Measurements from ENCODE around the gene ZNF318. TPM values are rescaled to one million over a fixed set of nuclear protein-coding genes. Genes with fewer than 3 reads are reported as not detected.

The ZNF318 gene
- total RNA-seq, 1 donor from 2014 or later, result 23.2 TPM

GRCh38 chr6:43368259-43369160, 937 bp downstream of the ZNF318 start:
- TF ChIP-seq CTCF (IDR thresholded peaks at IDR 0.05; ENCODE audit: unreplicated experiment), result peak; percentile 5

GRCh38 chr6:43367245-43367984, 2.0 kb downstream of the ZNF318 start:
- H3K36me3 Mint-ChIP-seq (ENCODE audit: insufficient read depth), result peaks cover 10% of the 10 kb centered on the region
- H3K4me3 Mint-ChIP-seq (ENCODE audit: low read depth), result peak overlapping the region; percentile 85
- DNase-seq (ENCODE audit: low spot score, unreplicated experiment), result no peak
- no peaks in the 10 kb centered on the region for H3K27me3 Mint-ChIP-seq
- H3K4me1 Mint-ChIP-seq (ENCODE audit: low read depth), result peaks cover 11% of the 10 kb centered on the region
- no peaks in the 10 kb centered on the region for H3K9me3 Mint-ChIP-seq (ENCODE audit: low read depth)
- no peak for TF ChIP-seq CTCF (IDR thresholded peaks at IDR 0.05; ENCODE audit: unreplicated experiment)
- H3K27ac Mint-ChIP-seq, result peak overlapping the region; percentile 4

More at GRCh38 chr6:43368259-43369160, 937 bp downstream of the ZNF318 start:
- Mint-ChIP-seq H3K27ac (peak overlapping the region; percentile 80), H3K27me3 (no peaks in the 10 kb centered on the region), H3K9me3 (ENCODE audit: low read depth) (no peaks in the 10 kb centered on the region), H3K36me3 (ENCODE audit: insufficient read depth) (peaks cover 9% of the 10 kb centered on the region), H3K4me1 (ENCODE audit: low read depth) (peaks cover 11% of the 10 kb centered on the region), H3K4me3 (ENCODE audit: low read depth) (peak overlapping the region; percentile 85)
- peak; percentile 42 for DNase-seq (ENCODE audit: low spot score, unreplicated experiment)

- Mint-ChIP-seq H3K9me3 (ENCODE audit: low read depth) (no peaks in the 10 kb centered on the region), H3K4me1 (ENCODE audit: low read depth) (no peaks in the 10 kb centered on the region), H3K27me3 (no peaks in the 10 kb centered on the region), H3K27ac (no peak overlapping the region), H3K4me3 (ENCODE audit: low read depth) (no peak overlapping the region), H3K36me3 (ENCODE audit: insufficient read depth) (peaks cover 16% of the 10 kb centered on the region)
- TF ChIP-seq CTCF (IDR thresholded peaks at IDR 0.05; ENCODE audit: unreplicated experiment), result no peak
- DNase-seq (ENCODE audit: low spot score, unreplicated experiment), result no peak
Observed at GRCh38 chr6:43361269-43361668, 8.2 kb downstream of the ZNF318 start.

- Mint-ChIP-seq H3K4me1 (ENCODE audit: low read depth) (no peaks in the 10 kb centered on the region), H3K9me3 (ENCODE audit: low read depth) (no peaks in the 10 kb centered on the region), H3K4me3 (ENCODE audit: low read depth) (no peak overlapping the region), H3K27me3 (no peaks in the 10 kb centered on the region), H3K27ac (no peak overlapping the region), H3K36me3 (ENCODE audit: insufficient read depth) (peaks cover 17% of the 10 kb centered on the region)
- no peak for TF ChIP-seq CTCF (IDR thresholded peaks at IDR 0.05; ENCODE audit: unreplicated experiment)
- no peak for DNase-seq (ENCODE audit: low spot score, unreplicated experiment)
Observed at GRCh38 chr6:43359831-43360230, 9.6 kb downstream of the ZNF318 start.

GRCh38 chr6:43359381-43359780, 10.1 kb downstream of the ZNF318 start:
- no peak overlapping the region for H3K4me3 Mint-ChIP-seq (ENCODE audit: low read depth)
- no peak for DNase-seq (ENCODE audit: low spot score, unreplicated experiment)
- H3K27me3 Mint-ChIP-seq, result no peaks in the 10 kb centered on the region
- peaks cover 16% of the 10 kb centered on the region for H3K36me3 Mint-ChIP-seq (ENCODE audit: insufficient read depth)
- H3K9me3 Mint-ChIP-seq (ENCODE audit: low read depth), result no peaks in the 10 kb centered on the region
- no peaks in the 10 kb centered on the region for H3K4me1 Mint-ChIP-seq (ENCODE audit: low read depth)
- H3K27ac Mint-ChIP-seq, result no peak overlapping the region
- no peak for TF ChIP-seq CTCF (IDR thresholded peaks at IDR 0.05; ENCODE audit: unreplicated experiment)
